Measurements from ENCODE around the gene PAF1. TPM values are rescaled to one million over a fixed set of nuclear protein-coding genes. Genes with fewer than 3 reads are reported as not detected.
A peak's percentile ranks its signal among the peaks of the same experiment; 100 is the strongest.

PAF1 gene
- total RNA-seq, 3 donors from 2014 or later = 48.0 to 50.8 (median 50.2) TPM

DNA sequence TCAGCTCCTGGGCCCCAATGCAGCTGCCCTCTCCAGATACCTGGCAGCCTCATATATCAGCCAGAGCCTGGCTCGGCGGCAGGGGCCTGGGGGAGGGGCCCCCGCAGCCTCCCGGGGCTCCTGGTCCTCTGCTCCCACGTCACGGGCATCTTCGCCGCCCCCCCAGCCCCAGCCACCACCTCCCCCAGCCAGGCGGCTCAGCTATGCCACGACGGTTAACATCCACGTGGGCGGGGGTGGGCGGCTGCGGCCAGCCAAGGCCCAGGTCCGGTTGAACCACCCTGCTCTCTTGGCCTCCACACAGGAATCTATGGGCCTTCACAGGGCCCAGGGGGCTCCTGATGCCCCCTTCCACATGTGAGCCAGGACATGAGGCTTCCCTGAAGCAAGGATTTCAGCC lies 34.0 kb upstream of the PAF1 start:
- Mint-ChIP-seq H3K36me3 (ENCODE audit: insufficient read depth) (peaks cover 7% of the 10 kb centered on the region), H3K4me1 (ENCODE audit: low read depth) (no peaks in the 10 kb centered on the region), H3K27me3 (ENCODE audit: low read depth) (no peaks in the 10 kb centered on the region), H3K4me3 (no peak overlapping the region), H3K9me3 (no peaks in the 10 kb centered on the region)
- ATAC-seq (no peak), DNase-seq (no peak)

DNA sequence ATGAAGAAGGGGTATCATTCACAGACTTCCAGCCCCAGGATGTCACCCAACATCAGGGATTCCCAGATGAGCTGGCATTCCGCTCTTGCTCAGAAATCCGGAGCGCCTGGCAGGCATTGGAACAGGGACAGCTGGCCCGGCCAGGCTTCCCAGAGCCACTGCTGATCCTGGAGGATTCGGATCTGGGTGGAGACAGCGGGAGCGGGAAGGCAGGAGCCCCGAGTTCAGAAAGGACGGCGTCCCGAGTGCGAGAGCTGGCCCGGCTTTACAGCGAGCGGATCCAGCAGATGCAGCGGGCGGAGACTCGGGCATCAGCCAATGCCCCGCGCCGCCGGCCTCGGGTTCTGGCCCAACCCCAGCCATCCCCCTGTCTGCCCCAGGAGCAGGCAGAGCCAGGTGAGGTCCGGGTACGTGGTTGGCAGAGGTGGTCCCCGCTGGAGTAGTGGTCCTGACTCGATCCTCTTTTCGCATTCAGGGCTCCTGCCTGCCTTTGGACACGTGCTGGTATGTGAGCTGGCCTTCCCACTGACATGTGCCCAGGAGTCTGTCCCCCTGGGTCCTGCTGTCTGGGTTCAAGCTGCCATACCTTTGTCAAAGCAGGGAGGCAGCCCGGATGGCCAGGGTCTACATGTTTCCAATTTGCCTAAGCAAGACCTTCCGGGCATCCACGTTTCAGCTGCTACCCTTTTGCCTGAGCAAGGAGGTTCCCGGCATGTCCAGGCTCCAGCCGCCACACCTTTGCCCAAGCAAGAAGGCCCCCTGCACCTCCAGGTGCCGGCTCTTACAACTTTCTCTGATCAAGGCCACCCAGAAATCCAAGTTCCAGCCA lies 32.6 kb upstream of the PAF1 start:
- H3K4me3 Mint-ChIP-seq = no peak overlapping the region
- H3K9me3 Mint-ChIP-seq = no peaks in the 10 kb centered on the region
- DNase-seq (no peak), ATAC-seq (no peak)
- no peaks in the 10 kb centered on the region for H3K27me3 Mint-ChIP-seq (ENCODE audit: low read depth)
- no peaks in the 10 kb centered on the region for H3K4me1 Mint-ChIP-seq (ENCODE audit: low read depth)
- H3K36me3 Mint-ChIP-seq (ENCODE audit: insufficient read depth) = peaks cover 11% of the 10 kb centered on the region

- ATAC-seq (no peak), DNase-seq (no peak)
- H3K4me3 Mint-ChIP-seq = no peak overlapping the region
- H3K4me1 Mint-ChIP-seq (ENCODE audit: low read depth) = no peaks in the 10 kb centered on the region
- no peaks in the 10 kb centered on the region for H3K9me3 Mint-ChIP-seq
- no peaks in the 10 kb centered on the region for H3K27me3 Mint-ChIP-seq (ENCODE audit: low read depth)
- peaks cover 11% of the 10 kb centered on the region for H3K36me3 Mint-ChIP-seq (ENCODE audit: insufficient read depth)
These were observed 31.1 kb upstream of the PAF1 start for GRCh38 chr19:39422020-39422419.

- ATAC-seq (no peak), DNase-seq (no peak)
- Mint-ChIP-seq H3K36me3 (ENCODE audit: insufficient read depth) (peaks cover 11% of the 10 kb centered on the region), H3K9me3 (no peaks in the 10 kb centered on the region), H3K4me1 (ENCODE audit: low read depth) (no peaks in the 10 kb centered on the region), H3K4me3 (no peak overlapping the region), H3K27me3 (ENCODE audit: low read depth) (no peaks in the 10 kb centered on the region)
These were observed 29.9 kb upstream of the PAF1 start for GRCh38 chr19:39420769-39421168.

DNA sequence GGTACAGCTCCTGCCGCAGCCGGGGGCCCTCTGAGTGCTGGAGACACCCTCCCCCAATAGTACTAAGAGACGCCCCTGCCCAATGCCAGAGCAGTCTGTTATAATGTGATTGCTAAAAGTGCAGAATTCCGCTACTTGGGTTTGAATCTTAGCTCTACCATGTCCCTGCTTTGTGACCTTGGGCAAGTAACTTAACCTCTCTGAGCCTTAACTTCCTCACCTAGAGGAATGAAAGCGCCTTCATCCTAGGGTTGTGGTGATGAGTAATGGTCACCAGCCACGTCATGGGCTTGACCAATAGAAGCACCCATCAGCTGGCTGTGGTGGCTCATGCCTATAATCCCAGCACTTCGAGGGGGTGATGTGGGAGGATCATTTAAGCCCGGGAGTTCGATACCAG lies 28.1 kb upstream of the PAF1 start:
- no peaks in the 10 kb centered on the region for H3K27me3 Mint-ChIP-seq (ENCODE audit: low read depth)
- H3K36me3 Mint-ChIP-seq (ENCODE audit: insufficient read depth) = peaks cover 10% of the 10 kb centered on the region
- ATAC-seq (no peak), DNase-seq (no peak)
- no peaks in the 10 kb centered on the region for H3K9me3 Mint-ChIP-seq
- no peak overlapping the region for H3K4me3 Mint-ChIP-seq
- H3K4me1 Mint-ChIP-seq (ENCODE audit: low read depth) = peaks cover 8% of the 10 kb centered on the region

DNA sequence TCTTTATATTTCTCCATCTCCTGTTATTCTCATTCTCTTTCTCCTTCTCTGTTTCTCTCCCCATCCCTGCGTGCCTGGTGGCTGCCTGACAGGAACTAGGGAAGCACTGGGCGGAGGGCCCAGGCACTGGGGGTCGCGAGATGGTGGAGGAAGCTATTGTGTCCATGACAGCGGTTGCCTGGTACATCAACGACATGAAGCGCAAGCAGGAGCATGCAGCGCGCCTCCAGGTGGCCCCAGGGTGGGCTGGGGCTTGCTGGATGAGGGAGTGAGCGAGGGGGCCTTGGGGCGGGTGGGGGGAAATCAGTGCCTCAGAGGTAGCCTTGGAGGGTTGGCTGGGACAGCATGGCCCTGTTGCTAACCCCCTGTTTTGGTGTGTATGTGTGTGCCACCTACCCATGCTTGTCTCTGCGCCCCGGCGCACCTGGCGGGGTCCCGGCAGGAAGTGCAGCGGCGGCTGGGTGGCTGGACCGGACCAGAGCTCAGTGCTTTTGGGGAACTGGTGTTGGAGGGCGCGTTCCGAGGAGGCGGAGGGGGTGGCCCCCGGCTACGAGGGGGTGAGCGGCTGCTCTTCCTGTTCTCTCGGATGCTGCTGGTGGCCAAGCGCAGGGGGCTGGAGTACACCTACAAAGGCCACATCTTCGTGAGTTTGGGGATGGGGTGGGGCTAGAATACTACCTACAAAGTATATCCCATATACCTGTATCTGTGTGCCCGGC lies 26.7 kb upstream of the PAF1 start:
- Mint-ChIP-seq H3K9me3 (no peaks in the 10 kb centered on the region), H3K27me3 (ENCODE audit: low read depth) (no peaks in the 10 kb centered on the region), H3K36me3 (ENCODE audit: insufficient read depth) (peaks cover 6% of the 10 kb centered on the region)

DNA sequence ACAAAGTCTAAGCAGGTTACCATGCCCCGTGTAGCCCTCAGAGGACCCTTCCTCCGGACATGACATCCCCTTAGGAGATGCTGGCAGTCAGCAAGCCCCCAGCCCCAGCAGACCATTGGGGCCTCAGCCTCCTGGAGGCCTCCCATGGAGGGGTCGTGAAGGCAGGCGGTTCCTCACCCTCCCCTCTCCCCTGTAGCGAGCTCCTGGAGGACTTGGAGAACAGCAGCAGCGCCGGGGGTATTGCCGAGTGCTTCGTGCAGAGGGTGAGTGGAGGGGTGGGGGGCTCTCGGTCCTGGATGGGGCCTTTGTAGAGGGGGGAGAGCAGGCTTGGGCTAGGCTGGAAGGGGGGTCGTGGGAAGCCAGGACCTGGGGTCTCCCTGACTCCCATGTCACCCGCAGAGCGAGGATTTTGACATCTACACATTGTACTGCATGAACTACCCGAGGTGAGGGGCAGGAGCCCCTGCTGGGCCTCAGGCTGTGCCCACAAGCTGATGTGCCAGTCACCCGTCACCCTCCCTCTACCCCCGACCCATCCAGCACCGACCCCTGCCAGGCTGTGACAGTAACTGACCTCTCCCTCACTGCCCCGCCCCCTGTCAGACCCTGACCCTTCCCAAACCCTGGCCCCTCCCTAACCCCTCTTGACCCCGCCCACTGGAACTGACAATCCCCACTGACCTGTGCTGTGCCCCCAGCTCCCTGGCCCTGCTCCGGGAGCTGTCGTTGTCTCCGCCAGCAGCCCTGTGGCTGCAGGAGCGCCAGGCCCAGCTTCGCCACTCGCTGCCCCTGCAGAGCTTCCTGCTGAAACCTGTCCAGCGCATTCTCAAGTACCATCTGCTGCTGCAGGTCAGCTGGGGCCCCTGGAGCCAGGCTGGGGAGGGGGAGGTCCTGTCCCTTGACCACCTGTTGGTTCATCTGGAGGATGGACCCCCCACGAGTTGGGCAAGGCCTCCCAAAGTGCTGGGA lies 25.5 kb upstream of the PAF1 start:
- no peak for DNase-seq
- Mint-ChIP-seq H3K9me3 (no peaks in the 10 kb centered on the region), H3K36me3 (ENCODE audit: insufficient read depth) (peaks cover 6% of the 10 kb centered on the region)

More for the DNA sequence above, 26.7 kb upstream of the PAF1 start:
- DNase-seq (no peak), ATAC-seq (no peak)
- Mint-ChIP-seq H3K4me1 (ENCODE audit: low read depth) (peaks cover 12% of the 10 kb centered on the region), H3K4me3 (no peak overlapping the region)

DNA sequence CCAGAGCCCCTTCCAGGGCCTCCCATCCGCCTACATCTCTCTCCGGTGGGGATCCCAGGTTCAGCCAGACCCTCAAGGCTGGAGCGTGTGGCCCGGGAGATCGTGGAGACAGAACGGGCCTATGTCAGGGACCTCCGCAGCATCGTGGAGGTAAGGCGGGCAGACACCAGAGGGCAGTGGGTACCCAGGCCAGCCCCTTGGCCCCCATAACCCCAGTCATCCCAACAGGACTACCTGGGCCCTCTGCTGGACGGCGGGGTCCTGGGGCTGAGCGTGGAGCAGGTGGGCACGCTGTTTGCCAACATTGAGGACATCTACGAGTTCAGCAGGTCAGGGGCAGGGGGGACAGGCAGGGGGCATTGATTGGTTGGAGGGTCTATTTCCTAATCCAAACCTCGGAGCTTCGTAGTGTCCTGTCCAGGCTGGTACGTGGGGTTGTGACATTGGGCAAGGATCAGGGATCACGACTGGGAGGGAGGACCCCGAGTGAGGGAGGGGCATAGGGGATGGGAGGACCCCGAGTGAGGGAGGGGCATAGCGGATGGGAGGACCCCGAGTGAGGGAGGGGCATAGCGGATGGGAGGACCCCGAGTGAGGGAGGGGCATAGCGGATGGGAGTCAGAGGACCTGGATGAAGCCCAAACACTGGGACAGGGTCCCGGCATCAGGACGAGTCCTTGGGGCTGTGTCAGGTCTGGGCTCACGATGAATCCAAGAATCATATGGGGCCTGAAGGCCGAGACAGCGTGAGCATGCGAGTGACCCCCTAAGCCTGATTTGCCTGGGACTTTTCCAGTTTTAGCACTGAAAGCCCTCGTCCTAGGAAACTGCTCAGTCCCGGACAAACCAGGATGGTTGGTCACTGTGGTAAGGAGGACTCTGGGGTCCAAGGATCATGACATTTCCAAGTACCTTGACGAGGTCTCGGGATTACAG lies 24.5 kb upstream of the PAF1 start:
- Mint-ChIP-seq H3K4me1 (ENCODE audit: low read depth) (peaks cover 26% of the 10 kb centered on the region), H3K36me3 (ENCODE audit: insufficient read depth) (peaks cover 6% of the 10 kb centered on the region), H3K4me3 (no peak overlapping the region), H3K9me3 (no peaks in the 10 kb centered on the region), H3K27me3 (ENCODE audit: low read depth) (no peaks in the 10 kb centered on the region)
- DNase-seq = no peak
- ATAC-seq = no peak

More for the DNA sequence above, 25.5 kb upstream of the PAF1 start:
- Mint-ChIP-seq H3K4me3 (no peak overlapping the region), H3K27me3 (ENCODE audit: low read depth) (no peaks in the 10 kb centered on the region), H3K4me1 (ENCODE audit: low read depth) (peaks cover 15% of the 10 kb centered on the region)
- ATAC-seq = no peak

DNA sequence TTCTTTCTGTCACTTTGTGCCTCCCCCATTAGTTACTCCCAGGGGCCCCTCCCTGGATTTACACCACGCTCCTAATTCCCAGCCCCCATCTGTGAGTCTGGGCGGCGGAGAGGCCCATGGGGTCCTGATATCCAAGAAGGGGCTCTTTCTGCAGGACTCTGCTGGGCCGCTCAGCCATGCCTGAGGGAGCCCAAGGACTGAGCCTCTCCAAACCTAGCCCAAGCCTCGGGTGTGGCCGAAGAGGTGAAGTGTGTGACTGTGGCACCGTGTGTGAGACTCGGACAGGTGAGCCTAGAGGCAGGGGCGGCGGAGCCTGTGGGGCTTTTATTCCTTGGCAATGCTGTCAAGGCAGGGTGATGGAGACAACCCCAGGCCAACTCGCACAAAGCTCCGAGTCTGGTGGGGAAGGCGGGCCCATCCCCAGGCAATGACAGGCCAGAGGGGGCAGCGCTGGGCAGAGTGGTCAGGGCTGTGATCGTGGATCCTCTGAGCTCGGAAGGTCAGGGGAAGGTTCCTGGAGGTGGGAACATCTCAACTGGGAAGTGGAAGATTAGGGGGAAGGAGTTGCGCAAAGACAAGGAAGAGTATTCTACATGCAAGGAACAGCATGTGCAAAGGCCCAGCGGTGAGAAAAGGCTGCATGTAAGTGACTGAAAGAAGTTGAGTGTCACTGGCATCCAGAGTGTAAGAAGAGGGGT lies 23.2 kb upstream of the PAF1 start:
- DNase-seq = no peak
- no peak for ATAC-seq
- H3K4me1 Mint-ChIP-seq (ENCODE audit: low read depth) = peaks cover 31% of the 10 kb centered on the region
- peak overlapping the region; percentile 86 for H3K4me3 Mint-ChIP-seq
- peaks cover 5% of the 10 kb centered on the region for H3K36me3 Mint-ChIP-seq (ENCODE audit: insufficient read depth)
- H3K27me3 Mint-ChIP-seq (ENCODE audit: low read depth) = no peaks in the 10 kb centered on the region
- H3K9me3 Mint-ChIP-seq = no peaks in the 10 kb centered on the region

- ATAC-seq (no peak), DNase-seq (no peak)
- Mint-ChIP-seq H3K36me3 (ENCODE audit: insufficient read depth) (peaks cover 8% of the 10 kb centered on the region), H3K4me1 (ENCODE audit: low read depth) (peaks cover 36% of the 10 kb centered on the region), H3K27me3 (ENCODE audit: low read depth) (no peaks in the 10 kb centered on the region), H3K9me3 (no peaks in the 10 kb centered on the region), H3K4me3 (peak overlapping the region; percentile 86)
These were observed 22.5 kb upstream of the PAF1 start for GRCh38 chr19:39413272-39413910.

DNA sequence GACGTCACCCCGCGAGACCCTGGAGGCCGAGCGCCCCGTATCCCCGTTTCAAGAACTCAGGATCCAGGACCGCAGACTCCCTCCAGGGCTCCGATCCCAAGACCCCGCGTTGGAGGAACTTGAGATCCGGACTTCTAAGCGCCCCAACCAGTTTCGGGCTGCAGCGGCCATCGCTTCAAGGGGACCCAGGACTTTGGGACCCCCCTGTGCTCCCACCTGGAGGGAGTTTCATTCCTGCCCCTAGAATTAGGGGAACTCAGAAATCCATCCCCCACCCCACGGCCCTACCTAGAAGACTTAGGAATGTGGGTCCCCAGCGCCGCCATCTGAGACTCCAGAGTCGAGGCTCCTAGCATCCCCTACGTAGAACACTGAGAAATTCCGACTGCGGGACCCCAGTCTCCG lies 22.0 kb upstream of the PAF1 start:
- peak overlapping the region; percentile 86 for H3K4me3 Mint-ChIP-seq
- peaks cover 40% of the 10 kb centered on the region for H3K4me1 Mint-ChIP-seq (ENCODE audit: low read depth)
- DNase-seq = no peak
- no peak for ATAC-seq
- H3K27me3 Mint-ChIP-seq (ENCODE audit: low read depth) = no peaks in the 10 kb centered on the region
- no peaks in the 10 kb centered on the region for H3K9me3 Mint-ChIP-seq
- peaks cover 12% of the 10 kb centered on the region for H3K36me3 Mint-ChIP-seq (ENCODE audit: insufficient read depth)

DNA sequence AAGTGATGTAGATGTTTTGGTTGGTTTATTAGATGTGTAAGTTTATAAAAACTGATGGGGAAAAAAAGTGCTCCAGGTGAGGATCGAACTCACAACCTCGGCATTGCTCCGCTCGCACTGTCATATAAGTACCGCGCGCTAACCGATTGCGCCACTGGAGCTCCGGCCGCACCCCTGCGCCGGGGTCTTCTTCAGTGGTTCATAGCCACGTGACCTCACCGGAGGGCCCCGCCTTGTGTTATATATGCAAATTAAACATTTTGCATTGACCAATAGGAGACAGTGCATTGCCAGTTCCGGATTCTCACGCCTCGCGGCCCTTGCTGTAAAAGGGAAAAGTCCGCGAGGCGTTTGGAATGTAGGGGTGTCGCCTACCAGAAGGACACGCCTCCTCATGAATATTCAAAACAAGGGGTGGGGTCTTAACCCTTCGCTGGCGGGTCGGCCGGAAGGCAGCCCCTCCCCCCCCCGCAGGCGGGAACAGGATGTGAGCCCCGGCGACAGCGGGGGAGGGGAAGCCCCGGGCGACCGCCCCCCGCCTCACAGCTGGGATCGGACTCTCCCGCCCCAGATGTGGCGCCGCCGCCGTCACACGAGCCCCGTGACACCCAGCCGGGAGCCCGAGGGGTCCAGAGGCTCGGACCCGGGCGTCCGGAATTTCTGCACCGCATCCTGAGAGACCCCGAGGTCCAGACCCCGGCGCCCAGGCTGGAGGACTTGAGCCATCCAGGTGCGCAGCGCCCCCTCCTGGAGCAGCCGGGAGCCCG lies 21.4 kb upstream of the PAF1 start, which contains the start of gene PLEKHG2:
Gene PLEKHG2, plus strand, starts transcription at position 570 of the 767 bp plus-strand sequence. CDS start 1,418 bp downstream, outside the sequence.
- peaks cover 13% of the 10 kb centered on the region for H3K36me3 Mint-ChIP-seq (ENCODE audit: insufficient read depth)

More for the DNA sequence above, 21.4 kb upstream of the PAF1 start, which contains the start of gene PLEKHG2:
- ATAC-seq (peak; percentile 75 to 76), DNase-seq (peak; percentile 97)
- Mint-ChIP-seq H3K4me1 (ENCODE audit: low read depth) (peaks cover 41% of the 10 kb centered on the region), H3K4me3 (peak within 1 kb of the TSS; percentile 86), H3K27me3 (ENCODE audit: low read depth) (no peaks in the 10 kb centered on the region), H3K9me3 (no peaks in the 10 kb centered on the region)

All from activated T-cell treated with anti-CD3 and anti-CD28 coated beads, Interleukin-2, amount 50 U/mL, for 4 hours (primary cell).